Sciatic nerve (tissue), 2 donors: ENCODE data around the gene FLRT3. TPM values are rescaled to one million over a fixed set of nuclear protein-coding genes. Genes with fewer than 3 reads are reported as not detected.

ENCODE experiments used
- ATAC-seq: fragments of 200-7000 bp; cut with Tn5 transposase; one replicate; pipeline ENCODE4 v1.9.1; 2020; ENCODE audit warnings: mild to moderate bottlenecking, moderate library complexity
- DNase-seq: peaks from one replicate; pipeline ENCODE4 v3.0.0-alpha.2; 2020; ENCODE audit warnings: low spot score
- intact Hi-C: fragments of 100-400 bp; cut with DNase I; formaldehyde crosslinking; loops from one replicate; pipeline ENCODE4 v1.14.2; 2022
- total RNA-seq: library from RNA; stranded (reverse); fragmentation: NEBNext Ultra II Directional; extraction: Animal tissue kit (Norgen Biotek cat#: 25700); gene quantifications from one replicate; pipeline ENCODE4 v1.2.1, GENCODE V29; 2021
- donor health status: DM: no; HTN: no; CAD: no.
- donor health status: DM: no; HTN: no; CAD: no.

Gene FLRT3
- 29.3 TPM for total RNA-seq

- DNase-seq (peak; percentile 83), ATAC-seq (peak; percentile 98)
- intact Hi-C loops, result no loop called here
These were observed at the start of gene FLRT3 for GRCh38 chr20:14337400-14338171. TSS of gene FLRT3 (minus strand) at chr20:14337612. CDS start at chr20:14327506, 10,106 bp downstream.

- intact Hi-C loops, result no loop called here
- no peak for ATAC-seq
These were observed 49.3 kb upstream of the FLRT3 start for GRCh38 chr20:14386726-14387125.

DNA sequence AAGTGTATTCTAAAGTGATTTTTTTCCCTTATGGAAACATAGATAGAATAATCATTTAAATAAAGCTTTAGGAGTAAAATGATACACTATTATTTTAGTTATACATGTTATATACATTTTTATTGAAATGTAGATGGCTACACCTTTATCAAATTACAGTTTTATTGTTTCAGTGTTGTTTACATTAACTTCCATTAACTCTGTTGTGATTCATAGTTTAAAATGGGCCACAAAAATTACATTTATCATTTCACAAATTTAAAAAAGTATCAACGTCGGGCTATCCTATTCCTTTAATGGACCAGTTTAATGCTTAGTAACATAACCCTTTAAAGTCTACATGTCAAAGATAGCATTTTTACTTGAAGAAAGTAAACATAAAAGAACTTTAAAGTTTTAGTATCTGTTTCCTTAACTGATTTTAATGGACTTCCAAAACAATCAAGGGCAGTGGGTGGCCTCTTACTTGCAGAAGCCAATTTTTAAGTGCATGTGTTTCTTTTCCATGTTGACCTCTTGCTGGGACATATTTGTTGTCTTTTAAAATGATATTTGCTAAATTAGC lies 47.8 kb upstream of the FLRT3 start:
- intact Hi-C loops, result no loop called here
- DNase-seq (no peak), ATAC-seq (no peak)

More at GRCh38 chr20:14386726-14387125, 49.3 kb upstream of the FLRT3 start:
- no peak for DNase-seq

DNA sequence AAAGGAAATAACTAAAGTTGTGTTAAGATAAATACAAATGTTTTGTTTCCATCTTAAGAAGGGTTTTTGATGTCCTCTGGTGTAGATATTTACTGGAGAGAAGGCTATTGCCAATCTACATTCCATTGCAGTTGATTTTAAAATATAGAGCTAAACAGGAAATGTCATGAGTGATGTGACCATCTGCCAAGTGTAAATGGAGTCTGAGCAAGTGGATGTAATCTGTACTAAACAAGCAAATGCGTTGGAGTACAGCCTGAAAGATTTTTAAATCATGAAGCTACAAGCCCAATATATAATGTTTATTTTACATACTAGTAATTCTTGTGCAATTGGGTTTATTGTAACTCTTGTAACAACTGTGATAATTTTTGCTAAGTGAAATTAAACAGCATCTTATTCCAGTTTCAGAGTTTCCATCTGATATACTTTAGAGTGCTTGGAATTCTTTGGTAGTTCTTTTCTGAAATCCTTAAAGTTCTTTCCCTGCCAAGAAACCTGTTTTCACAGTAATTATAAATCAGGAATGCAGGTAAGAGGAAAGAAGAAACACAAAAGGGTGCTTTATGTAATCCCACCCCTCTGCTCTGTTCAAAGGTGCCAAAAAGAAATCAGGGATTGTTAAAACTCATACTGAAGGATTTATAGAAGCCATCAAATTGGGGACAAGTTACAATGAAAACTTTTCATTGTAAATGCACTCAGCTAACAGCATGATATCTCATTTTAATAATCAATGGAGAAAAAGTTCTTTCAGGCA lies 47.2 kb upstream of the FLRT3 start:
- DNase-seq (no peak), ATAC-seq (no peak)
- intact Hi-C loops, result no loop called here

DNA sequence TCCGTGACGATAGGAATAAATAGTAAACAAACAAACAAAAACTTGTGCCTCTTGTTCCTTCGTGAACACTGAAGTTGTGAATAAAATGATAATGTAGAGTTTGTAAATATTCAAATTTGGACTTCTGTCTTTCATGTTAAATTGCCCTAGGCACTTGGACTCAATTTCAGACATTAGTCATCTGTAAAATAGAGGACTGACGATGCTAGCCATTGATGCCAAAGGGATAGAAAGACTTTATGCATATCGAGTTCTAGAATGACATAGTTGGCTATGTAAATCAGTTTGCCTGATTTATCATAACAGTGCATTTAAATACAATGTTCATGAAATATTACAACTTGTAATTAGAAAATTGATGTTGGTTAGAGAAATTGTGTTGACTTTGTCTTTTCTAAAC lies 45.9 kb upstream of the FLRT3 start:
- ATAC-seq, result no peak
- intact Hi-C loops, result no loop called here
- no peak for DNase-seq

DNA sequence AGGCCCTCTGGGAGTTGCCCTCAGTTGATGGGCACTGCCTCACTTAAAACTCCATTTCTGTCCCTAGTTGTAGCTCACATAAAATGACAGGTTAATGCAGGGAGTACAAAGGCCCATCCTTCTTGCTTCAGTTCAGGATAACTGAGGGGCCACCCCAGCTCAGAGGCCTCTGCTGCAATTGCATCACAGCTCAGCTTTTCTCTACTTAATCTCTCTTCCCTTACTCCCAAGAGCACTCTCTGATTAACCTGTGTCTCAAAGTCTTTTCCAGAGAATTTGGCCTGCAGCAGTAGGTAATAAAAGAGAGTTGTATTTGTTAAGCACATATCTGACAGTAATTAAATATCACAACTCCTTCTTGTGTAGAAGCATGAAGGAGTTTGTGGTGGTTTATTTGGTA lies 40.9 kb upstream of the FLRT3 start:
- intact Hi-C loops, result no loop called here
- no peak for ATAC-seq
- no peak for DNase-seq

DNA sequence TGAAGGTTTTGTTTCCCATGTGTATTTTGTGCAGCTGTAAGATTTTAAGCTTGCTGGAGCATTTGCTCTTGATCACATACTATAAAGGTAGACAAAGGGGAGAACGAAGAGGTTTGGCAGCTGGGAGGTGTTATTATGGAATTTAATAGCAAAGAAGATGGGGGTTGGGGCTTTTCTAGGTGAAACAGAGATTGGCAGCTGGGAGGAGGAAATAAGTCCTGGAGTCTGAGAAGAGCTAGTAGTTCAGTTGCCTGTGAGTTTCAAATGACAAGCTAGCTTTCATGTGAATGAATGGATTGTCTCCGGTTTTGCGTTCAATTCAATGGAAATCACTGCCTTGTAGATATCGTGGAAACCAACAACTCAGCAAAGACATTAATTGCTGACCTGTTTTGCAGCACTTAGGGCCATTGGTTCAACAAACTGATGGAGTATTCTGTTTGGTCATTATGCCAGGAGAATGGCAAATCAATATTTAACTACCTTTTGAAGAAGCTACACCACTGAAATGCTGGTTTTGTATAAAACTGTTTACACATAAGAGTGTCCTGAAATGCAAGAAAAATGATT lies 38.1 kb upstream of the FLRT3 start:
- ATAC-seq (no peak), DNase-seq (no peak)
- intact Hi-C loops, result no loop called here

DNA sequence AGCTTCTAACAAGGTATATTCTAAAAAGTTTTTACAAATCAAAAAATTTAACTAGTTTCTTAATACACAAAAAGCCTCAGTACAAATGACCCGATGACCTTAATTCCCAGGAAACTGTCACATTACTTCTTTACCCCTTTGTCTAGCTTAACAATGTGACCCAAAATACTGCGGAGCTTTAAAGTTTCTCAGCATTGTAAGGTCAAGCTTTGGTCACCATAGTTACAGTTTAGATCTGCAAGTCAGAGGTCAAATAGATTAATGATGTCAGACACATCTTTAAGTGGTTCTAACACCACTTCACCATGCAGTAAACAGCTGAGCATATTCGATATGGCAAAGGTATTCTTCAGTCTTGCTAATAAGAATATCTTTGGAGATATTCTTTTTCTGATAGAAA lies 36.8 kb upstream of the FLRT3 start:
- ATAC-seq (no peak), DNase-seq (no peak)
- intact Hi-C loops, result no loop called here

DNA sequence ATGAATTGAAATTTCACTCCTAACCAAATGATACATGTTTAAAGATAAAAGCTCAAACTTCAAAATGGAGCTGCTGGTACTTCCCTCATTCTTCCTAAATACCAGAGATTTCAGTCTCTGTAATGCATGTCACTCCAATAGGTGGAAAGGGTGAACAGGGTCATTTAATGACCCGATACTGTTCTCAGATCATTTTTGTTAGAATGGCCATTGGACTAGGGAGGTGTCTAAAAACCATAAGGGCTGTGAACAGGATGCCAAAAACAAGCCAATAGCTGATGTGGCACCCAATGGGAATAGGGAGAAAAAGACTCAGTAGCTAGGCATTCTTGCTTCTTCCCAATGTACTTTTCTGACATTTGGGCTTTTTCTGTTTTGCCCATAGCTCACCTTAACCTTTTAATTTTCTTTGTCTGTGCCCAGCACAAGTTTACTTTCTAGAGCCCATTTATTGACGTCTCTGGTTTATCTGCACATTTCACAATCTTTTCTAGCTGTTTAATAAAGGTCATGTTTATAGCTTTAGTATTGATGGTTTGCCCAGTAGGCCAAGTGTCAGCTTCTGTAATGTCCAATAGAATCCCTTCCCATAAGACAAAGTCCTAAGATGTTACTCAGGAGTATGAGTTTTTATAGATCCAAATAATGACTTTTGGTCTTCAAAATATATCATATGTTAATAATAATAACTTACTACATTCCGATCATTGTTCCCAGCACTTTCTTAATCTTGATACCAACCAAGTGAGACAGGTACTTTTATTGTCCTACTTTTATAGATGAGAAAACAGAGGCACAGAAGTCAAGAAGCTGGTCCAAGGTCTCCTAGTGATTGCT lies 24.3 kb upstream of the FLRT3 start:
- intact Hi-C loops, result no loop called here
- DNase-seq (no peak), ATAC-seq (no peak)

DNA sequence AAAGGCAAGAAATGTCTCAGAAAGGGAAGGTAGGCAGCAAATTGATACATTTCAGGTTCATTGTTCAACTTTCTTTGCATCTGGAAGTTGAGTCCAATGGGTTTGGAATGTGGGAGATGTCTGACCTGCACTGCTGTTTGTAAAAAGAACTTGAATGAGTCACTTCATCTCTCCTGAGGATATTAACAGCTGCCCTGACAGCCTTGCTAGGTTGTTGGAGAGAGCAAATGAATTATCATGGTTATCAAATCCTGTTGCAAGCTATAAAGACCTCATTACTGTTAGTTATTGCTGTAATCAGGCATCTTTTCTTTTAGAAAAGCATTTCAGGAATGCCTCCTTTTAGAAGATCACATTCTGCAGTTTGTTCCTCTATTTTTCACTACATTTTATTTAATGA lies 23.0 kb upstream of the FLRT3 start:
- ATAC-seq (no peak), DNase-seq (no peak)
- intact Hi-C loops, result no loop called here

DNA sequence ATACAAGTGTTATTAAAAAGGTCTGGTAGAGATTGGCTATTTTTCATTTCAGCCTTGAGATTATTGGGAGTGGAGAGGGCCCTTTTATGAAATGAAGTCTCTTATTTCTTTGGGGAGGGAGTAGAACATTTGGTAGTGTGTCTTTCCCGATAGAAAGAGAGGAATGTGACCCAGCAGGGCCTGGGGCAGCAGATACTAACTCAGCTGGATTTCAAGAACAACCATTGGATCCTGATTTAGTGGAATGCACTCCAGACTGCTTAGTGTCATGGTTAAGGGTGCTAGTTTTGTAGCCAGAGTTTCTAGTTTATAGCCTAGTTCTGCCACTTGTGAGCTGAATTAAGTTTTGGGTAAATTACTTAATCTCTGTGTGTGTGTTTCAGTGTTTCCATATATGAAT lies 18.4 kb upstream of the FLRT3 start:
- intact Hi-C loops, result loop anchor here (10.0 kb wide), 1 partner anchor 229 kb away; no protein-coding TSS in a partner anchor
- ATAC-seq, result no peak
- no peak for DNase-seq

DNA sequence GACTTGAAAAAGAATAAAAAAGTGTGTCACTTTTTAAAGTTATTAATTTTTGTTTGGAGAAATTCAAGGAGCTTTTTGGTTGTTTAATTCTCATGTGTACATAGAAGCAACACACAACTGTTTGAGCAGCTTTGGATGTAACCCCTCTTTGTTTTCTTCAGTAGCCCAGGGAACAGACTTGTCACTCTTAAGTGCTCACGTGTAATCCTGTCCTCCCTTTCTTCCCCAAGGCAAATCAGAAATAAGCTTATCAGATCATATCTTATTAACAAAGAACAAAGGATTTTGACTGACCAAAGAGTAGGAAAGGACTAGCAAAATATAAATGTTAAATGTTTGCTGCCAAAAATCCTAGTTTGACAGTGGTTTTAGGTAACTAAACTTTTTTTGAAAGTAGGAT lies 7.3 kb upstream of the FLRT3 start:
- ATAC-seq, result no peak
- intact Hi-C loops, result no loop called here
- DNase-seq, result no peak

DNA sequence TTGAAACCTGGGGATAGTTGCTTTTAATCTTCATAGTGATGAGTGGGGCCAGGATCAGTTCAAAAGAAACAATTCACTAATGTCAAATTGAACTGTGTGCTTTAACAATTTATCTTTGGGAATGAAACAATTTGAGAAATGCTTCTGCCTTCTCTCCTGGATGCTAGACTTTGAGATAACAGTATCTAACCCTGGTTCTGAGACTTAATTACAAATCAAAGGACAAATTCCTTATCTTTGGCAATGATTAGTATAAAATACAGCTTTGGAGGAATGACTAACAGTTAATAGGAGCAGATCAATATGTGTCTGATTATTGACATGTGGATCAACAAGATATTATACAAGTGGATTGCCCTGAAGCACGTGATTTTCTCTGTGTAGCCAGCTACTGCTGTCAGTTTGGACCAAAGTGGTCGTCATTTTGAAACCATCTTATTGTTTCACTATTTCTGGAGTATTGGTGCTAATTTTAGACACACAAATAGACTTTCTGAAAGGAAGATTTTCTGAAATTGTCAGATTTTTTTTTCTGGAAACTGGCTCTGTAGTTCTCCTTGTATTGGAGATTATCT lies 6.2 kb upstream of the FLRT3 start:
- no peak for DNase-seq
- intact Hi-C loops, result no loop called here
- ATAC-seq, result no peak

GRCh38 chr20:14342918-14343317 lies 5.5 kb upstream of the FLRT3 start:
- ATAC-seq (no peak), DNase-seq (no peak)
- intact Hi-C loops, result no loop called here

DNA sequence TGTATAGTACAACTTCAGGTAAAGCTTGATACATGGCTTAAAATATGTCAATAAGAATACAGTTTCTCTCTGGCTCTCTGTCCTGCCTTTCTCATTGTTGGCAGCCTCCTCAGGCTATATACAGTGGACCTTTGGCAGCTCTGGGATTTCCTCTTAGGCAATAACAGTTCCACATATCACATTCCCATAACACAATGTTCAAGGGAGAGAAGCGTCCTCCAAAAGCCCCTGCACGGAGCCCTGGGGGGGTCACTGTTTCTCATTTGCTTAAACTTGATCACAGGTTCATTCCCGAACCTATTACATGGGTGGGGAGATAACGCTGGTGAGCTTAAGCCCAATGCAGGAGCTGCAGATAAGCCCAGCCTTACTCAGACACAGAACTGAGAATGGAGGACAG lies 4.4 kb upstream of the FLRT3 start:
- intact Hi-C loops, result no loop called here
- ATAC-seq (no peak), DNase-seq (no peak)

- ATAC-seq, result peak; percentile 44
- no peak for DNase-seq
- intact Hi-C loops, result no loop called here
These were observed 726 bp downstream of the FLRT3 start for GRCh38 chr20:14336686-14337085.

GRCh38 chr20:14335052-14335451 lies 2.4 kb downstream of the FLRT3 start:
- no peak for ATAC-seq
- no peak for DNase-seq
- intact Hi-C loops, result no loop called here

GRCh38 chr20:14334306-14334930 lies 3.0 kb downstream of the FLRT3 start:
- DNase-seq (no peak), ATAC-seq (peak; percentile 76)

More at GRCh38 chr20:14334306-14334930, 3.0 kb downstream of the FLRT3 start:
- intact Hi-C loops, result no loop called here
